Pancreas (tissue), 10 donors: ENCODE data around the gene MSI2. TPM values are rescaled to one million over a fixed set of nuclear protein-coding genes. Genes with fewer than 3 reads are reported as not detected.

ENCODE experiments used
- ATAC-seq, 4 donors: fragments of 200-7000 bp; cut with Tn5 transposase; one replicate each; pipeline versions ENCODE4 v1.8.0 to v1.9.1; 2020; ENCODE audit warnings: mild to moderate bottlenecking in 4 of 4, moderate library complexity in 4 of 4
- DNase-seq, 6 donors: peaks; one replicate each; pipeline ENCODE4 v3.0.0-alpha.2; 2020
- FAIRE-seq: peaks from 2 replicates; lab custom pipeline; 2012; peaks lifted over from hg19 to GRCh38; lab: Jason Lieb, UNC
- H3K27ac ChIP-seq, 4 donors: fragments of 200-600 bp; sonication (generic); 1 replicate in 3 of 4; 2 replicates in 1 of 4; pipeline versions ENCODE4 v1.5.0 to v1.8.0; 2020
- H3K27me3 ChIP-seq, 4 donors: fragments of 200-600 bp; one replicate each; pipeline ENCODE4 v1.8.0; 2021
- H3K36me3 ChIP-seq, 3 donors: fragments of 200-600 bp; sonication (generic) in 1 of 3; one replicate each; pipeline versions ENCODE4 v1.5.0 to v1.8.0; 2020 to 2021
- H3K4me1 ChIP-seq, 3 donors: fragments of 200-600 bp; one replicate each; pipeline ENCODE4 v1.8.0; 2021
- H3K4me3 ChIP-seq, 4 donors: fragments of 200-600 bp; sonication (generic) in 2 of 4; one replicate each; pipeline versions ENCODE4 v1.5.0 to v1.8.0; 2020 to 2021
- H3K9me3 ChIP-seq, 4 donors: fragments of 200-600 bp; one replicate each; pipeline ENCODE4 v1.8.0; 2021
- CTCF ChIP-seq, 4 donors: fragments of 200-600 bp; sonication (generic) in 3 of 4; IDR thresholded peaks; one replicate each; pipeline versions ENCODE4 v1.5.0 to v1.8.0; 2021; ENCODE audit warnings: antibody characterized with exemption in 4 of 4
- WGBS, 2 donors: extraction: QIAGEN DNeasy Blood & Tissue Kit; methylation state at CpG; one replicate each; pipeline ENCODE4 v1.1.7; 2013; 5-methylcytosine and 5-hydroxymethylcytosine counted together
- intact Hi-C, 3 donors: fragments of 100-400 bp; cut with DNase I; formaldehyde crosslinking; loops; one replicate each; pipeline versions ENCODE4 v1.11.1 to v1.14.2; 2022
- polyA plus RNA-seq, 2 donors: library from polyadenylated mRNA; stranded (reverse); fragments of 200-250 nt; gene quantifications; one replicate each; pipeline ENCODE4 v1.2.3, GENCODE V29; 2013
- total RNA-seq, 6 donors: library from RNA; stranded (reverse); fragmentation: NEBNext Ultra II Directional in 4 of 6; extraction: Animal tissue kit (Norgen Biotek cat#: 25700) in 4 of 6; gene quantifications; one replicate each; pipeline versions ENCODE4 v1.2.1 to v1.2.4, GENCODE V29; 2021 to 2023
- donor health status: healthy with polysubstance abuse.
- donor health status: DM: no; HTN: no; CAD: no; lungs with moderate emphysema.
- donor health status: DM: no; HTN: no; CAD: no.
- donor health status: control.
- donor health status: control.
- donor health status: Bipolar disorder and iron deficiency.
- donor health status: DM: yes; HTN: yes; CAD: no.
- donor health status: DM: no; HTN: no; CAD: no.
- donor health status: DM: no; HTN: no; CAD: no.
- donor health status: DM: yes; HTN: yes; CAD: no.

Gene MSI2
- total and polyA plus RNA-seq, 8 donors: 10.4 to 48.9 (median 30.1) TPM

GRCh38 chr17:57289613-57290012, 33.3 kb downstream of the MSI2 start:
- DNase-seq (no peak), FAIRE-seq (no peak), ATAC-seq (no peak)
- WGBS, 2 donors: 86 to 95% methylated on average over 7 to 8 of the region's 8 CpGs
- no peak overlapping the region for H3K4me3 ChIP-seq
- intact Hi-C loops: loop anchor here in 1 of 3 donors (10.0 kb wide), 1 partner anchor 55 kb away; no protein-coding TSS in a partner anchor
- no peaks in the 10 kb centered on the region for H3K4me1 ChIP-seq
- H3K9me3 ChIP-seq: no peaks in the 10 kb centered on the region
- H3K27ac ChIP-seq: no peak overlapping the region
- H3K36me3 ChIP-seq: no peaks in the 10 kb centered on the region
- TF ChIP-seq CTCF (IDR thresholded peaks at IDR 0.05): no peak
- H3K27me3 ChIP-seq: no peaks in the 10 kb centered on the region

GRCh38 chr17:57290981-57291380, 34.7 kb downstream of the MSI2 start:
- ATAC-seq: no peak
- no peak for DNase-seq
- H3K9me3 ChIP-seq: no peaks in the 10 kb centered on the region
- H3K27ac ChIP-seq: no peak overlapping the region
- no peaks in the 10 kb centered on the region for H3K27me3 ChIP-seq
- H3K4me3 ChIP-seq: no peak overlapping the region
- H3K36me3 ChIP-seq: no peaks in the 10 kb centered on the region
- WGBS, 2 donors: 90 to 95% methylated on average over 10 of the region's 10 CpGs
- FAIRE-seq: no peak
- intact Hi-C loops: no loop called here
- H3K4me1 ChIP-seq: no peaks in the 10 kb centered on the region
- no peak for TF ChIP-seq CTCF (IDR thresholded peaks at IDR 0.05)

GRCh38 chr17:57292091-57292490, 35.8 kb downstream of the MSI2 start:
- Histone ChIP-seq H3K36me3 (no peaks in the 10 kb centered on the region), H3K4me1 (no peaks in the 10 kb centered on the region), H3K27ac (no peak overlapping the region), H3K27me3 (no peaks in the 10 kb centered on the region), H3K4me3 (no peak overlapping the region), H3K9me3 (no peaks in the 10 kb centered on the region)
- no peak for TF ChIP-seq CTCF (IDR thresholded peaks at IDR 0.05)
- 92 to 97% methylated on average over 5 of the region's 5 CpGs for WGBS, 2 donors
- FAIRE-seq: no peak
- ATAC-seq: no peak
- intact Hi-C loops: no loop called here
- DNase-seq: no peak

GRCh38 chr17:57293077-57293476, 36.8 kb downstream of the MSI2 start:
- no peak for TF ChIP-seq CTCF (IDR thresholded peaks at IDR 0.05)
- peak overlapping the region in 1 of 4 donors; percentile 22 for H3K27ac ChIP-seq
- DNase-seq (peak in 3 of 6 donors; percentile 24 to 42 (median 28)), FAIRE-seq (no peak), ATAC-seq (peak; percentile 55 to 81 (median 71))
- 78 to 81% methylated on average over 10 of the region's 10 CpGs for WGBS, 2 donors
- H3K36me3 ChIP-seq: no peaks in the 10 kb centered on the region
- no peaks in the 10 kb centered on the region for H3K9me3 ChIP-seq
- H3K4me3 ChIP-seq: no peak overlapping the region
- H3K4me1 ChIP-seq: no peaks in the 10 kb centered on the region
- intact Hi-C loops: no loop called here
- no peaks in the 10 kb centered on the region for H3K27me3 ChIP-seq

- no peaks in the 10 kb centered on the region for H3K4me1 ChIP-seq
- no peaks in the 10 kb centered on the region for H3K27me3 ChIP-seq
- H3K36me3 ChIP-seq: no peaks in the 10 kb centered on the region
- H3K4me3 ChIP-seq: no peak overlapping the region
- no peak for DNase-seq
- no peak for TF ChIP-seq CTCF (IDR thresholded peaks at IDR 0.05)
- WGBS, 2 donors: 86 to 91% methylated on average over 7 of the region's 7 CpGs
- no peak overlapping the region for H3K27ac ChIP-seq
- no peaks in the 10 kb centered on the region for H3K9me3 ChIP-seq
- intact Hi-C loops: no loop called here
- ATAC-seq: peak in 1 of 4 donors; percentile 7
- FAIRE-seq: no peak
Measured at GRCh38 chr17:57294101-57294500, 37.8 kb downstream of the MSI2 start.
